GM12875 (cell line): ENCODE results near the gene PM20D2.
A peak's percentile ranks its signal among the peaks of the same experiment; 100 is the strongest.
"Not testable (repeated sequence)": the region's sequence is repeated elsewhere in the genome, so short reads cannot be mapped to it uniquely, and the experiment has no call there.

ENCODE experiments used
- H3K4me3 ChIP-seq: one replicate; pipeline ENCODE4 v1.5.1; 2011; ENCODE audit warnings: low read depth, low read length, control low read depth
- TF ChIP-seq, protein P1 (sequence below): IDR thresholded peaks from 2 replicates; pipeline ENCODE4 v1.5.1; 2011; ENCODE audit warnings: low read depth, mild to moderate bottlenecking, control low read depth, inconsistent platforms, low read length, moderate library complexity, borderline replicate concordance; ENCODE audit not compliant: insufficient read depth

The PM20D2 gene

DNA sequence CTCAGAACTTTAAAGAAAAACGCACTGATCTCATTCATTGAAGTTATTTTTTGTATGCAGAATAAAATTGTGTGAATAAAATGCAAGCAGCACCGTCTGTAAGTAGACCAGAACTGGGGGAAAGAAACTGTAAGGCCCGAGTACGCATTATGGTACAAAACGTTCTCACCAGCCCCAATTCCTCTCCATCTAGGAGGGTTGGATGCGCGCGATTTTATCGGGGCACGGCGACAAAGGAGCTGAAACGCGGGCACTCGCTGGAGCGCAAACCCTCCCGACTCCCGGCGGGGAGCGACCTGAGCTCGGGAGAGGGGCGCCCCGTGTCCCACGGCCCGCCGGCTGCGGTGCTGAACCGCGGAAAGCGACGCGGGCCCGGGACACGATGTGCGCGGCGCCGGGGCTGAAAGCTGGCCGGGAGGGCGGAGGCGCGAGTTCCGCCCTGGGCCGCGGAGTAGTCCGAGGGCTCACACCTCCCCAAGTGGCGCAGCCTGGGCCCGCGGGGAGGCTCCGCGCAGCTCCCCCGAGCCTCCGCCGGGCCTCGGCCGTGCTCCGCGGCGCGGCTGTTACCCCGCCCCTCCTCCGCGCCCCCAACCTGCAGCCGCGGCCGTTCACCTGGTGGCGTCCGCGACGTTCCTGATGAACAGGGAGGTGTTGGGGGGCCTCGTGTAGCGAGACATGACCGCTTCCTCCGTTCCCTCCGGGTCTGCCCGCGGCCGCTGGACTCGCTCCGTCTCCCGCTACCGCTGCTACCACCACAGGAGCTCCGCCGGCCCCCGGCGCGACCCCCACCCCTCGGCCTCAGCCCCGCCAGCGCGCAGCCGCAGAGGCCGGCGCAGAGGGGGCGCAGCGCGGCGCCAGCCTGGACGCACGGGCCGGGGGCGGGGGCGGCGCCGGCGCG, 28.4 kb upstream of the PM20D2 start, which contains the start of gene SRSF12:
SRSF12 (minus strand) TSS at position 861 of the 898 bp plus-strand sequence; CDS start at position 677, 184 bp downstream.
- peak within 1 kb of the TSS; percentile 44 for H3K4me3 ChIP-seq
- TF ChIP-seq, protein P1, sequence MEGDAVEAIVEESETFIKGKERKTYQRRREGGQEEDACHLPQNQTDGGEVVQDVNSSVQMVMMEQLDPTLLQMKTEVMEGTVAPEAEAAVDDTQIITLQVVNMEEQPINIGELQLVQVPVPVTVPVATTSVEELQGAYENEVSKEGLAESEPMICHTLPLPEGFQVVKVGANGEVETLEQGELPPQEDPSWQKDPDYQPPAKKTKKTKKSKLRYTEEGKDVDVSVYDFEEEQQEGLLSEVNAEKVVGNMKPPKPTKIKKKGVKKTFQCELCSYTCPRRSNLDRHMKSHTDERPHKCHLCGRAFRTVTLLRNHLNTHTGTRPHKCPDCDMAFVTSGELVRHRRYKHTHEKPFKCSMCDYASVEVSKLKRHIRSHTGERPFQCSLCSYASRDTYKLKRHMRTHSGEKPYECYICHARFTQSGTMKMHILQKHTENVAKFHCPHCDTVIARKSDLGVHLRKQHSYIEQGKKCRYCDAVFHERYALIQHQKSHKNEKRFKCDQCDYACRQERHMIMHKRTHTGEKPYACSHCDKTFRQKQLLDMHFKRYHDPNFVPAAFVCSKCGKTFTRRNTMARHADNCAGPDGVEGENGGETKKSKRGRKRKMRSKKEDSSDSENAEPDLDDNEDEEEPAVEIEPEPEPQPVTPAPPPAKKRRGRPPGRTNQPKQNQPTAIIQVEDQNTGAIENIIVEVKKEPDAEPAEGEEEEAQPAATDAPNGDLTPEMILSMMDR, result no peak

DNA sequence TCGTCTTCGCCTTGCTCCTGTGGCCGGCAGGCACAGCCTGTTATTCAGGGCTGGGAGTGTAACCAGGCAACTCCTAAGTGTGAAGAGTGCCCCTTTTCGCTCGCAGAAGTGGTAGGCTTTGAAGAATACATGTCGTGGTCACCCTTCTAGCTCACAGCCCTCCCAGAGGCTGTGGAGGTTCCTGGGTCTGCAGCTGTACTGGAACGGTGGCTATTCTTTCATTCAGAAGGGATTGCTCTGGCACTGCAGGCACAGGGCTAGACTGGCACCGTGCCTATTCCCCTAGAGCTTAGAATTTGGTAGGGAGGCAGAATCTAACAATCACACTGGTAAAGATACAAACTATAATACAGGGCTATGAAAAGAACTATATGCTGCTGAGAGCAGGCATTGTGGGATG, 26.9 kb upstream of the PM20D2 start:
- no peak overlapping the region for H3K4me3 ChIP-seq
- TF ChIP-seq, protein P1, result no peak

DNA sequence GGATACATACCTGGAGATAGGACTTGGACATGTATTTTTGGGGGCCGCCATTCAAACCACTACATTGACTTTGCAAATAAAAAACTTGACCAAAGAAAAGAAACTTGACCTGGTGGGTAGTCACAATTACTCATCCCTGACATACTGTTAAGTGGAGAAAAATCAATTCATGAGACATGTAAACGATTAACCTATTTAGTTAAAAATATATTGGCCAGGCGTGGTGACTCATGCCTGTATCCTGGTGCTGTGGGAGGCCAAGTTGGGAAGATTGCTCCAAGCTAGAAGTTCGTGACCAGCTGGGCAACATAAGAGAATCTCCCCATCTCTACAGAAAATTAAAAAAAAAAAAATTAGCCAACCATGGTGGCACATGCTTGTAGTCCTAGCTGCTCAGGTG, 25.5 kb upstream of the PM20D2 start:
- no peak overlapping the region for H3K4me3 ChIP-seq
- TF ChIP-seq, protein P1, result no peak

DNA sequence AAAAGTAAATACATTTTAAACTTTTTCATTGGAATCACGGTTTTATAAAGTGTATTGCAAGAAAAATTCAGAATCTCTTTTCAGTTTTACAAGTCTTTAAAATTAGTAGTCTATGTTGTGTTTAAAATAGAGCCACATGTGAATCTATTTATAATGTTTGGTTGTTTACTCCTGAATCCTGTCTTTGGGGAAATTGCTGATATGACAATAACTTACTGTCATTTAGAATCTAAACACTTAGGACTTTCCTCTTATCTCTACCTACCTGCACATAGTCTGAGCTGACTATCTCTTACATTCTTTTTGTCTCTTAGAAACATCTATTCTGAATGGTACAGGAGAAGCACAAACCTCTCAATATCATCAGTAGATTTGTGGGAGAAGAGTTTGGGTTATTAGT, 23.9 kb upstream of the PM20D2 start:
- TF ChIP-seq, protein P1, result no peak
- no peak overlapping the region for H3K4me3 ChIP-seq

- no peak overlapping the region for H3K4me3 ChIP-seq
- TF ChIP-seq, protein P1, result peak; percentile 31; the same call in 1 of the 2 replicates
Measured at GRCh38 chr6:89122625-89123024, 23.2 kb upstream of the PM20D2 start.

DNA sequence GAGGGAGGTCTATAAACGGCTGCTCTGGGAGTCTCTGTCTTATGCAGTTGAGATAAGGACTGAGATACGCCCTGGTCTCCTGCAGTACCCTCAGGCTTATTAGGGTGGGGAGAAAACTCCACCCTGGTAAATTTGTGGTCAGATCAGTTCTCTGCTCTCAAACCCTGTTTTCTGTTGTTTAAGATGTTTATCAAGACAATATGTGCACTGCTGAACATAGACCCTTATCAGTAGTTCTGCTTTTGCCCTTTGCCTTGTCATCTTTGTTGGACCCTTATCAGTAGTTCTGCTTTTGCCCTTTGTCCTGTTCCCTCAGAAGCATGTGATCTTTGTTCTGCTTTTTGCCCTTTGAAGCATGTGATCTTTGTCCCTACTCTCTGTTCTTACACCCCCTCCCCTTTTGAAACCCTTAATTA, 17.6 kb upstream of the PM20D2 start:
- H3K4me3 ChIP-seq, result not testable (repeated sequence)

- TF ChIP-seq, protein P1, result no peak
- H3K4me3 ChIP-seq, result no peak overlapping the region
Measured at GRCh38 chr6:89131599-89131998, 14.3 kb upstream of the PM20D2 start.
